HEK293 (cell line): ENCODE data around the gene METAP1D.

Experiments
- CTCF ChIA-PET: fragments of 350-600 bp; formaldehyde crosslinking; extraction: SDS; loops from one replicate; lab custom pipeline; 2021; ENCODE audit warnings: antibody characterized with exemption; lab: Yijun Ruan, JAX
- POLR2A ChIA-PET: fragments of 300-600 bp; formaldehyde crosslinking; extraction: SDS; loops from one replicate; lab custom pipeline; 2020; ENCODE audit warnings: antibody characterized with exemption, inconsistent platforms; lab: Yijun Ruan, JAX
- H3K27ac ChIP-seq: fragments of 200-500 bp; sonication (Bioruptor generic); 2 replicates; pipeline ENCODE4 v1.5.1; 2014; ENCODE audit warnings: low read depth, low read length, control low read depth, inconsistent platforms; ENCODE audit errors: extremely low read depth
- H3K36me3 ChIP-seq, 2 experiments: fragments of 200-500 bp in 1 of 2; sonication (Bioruptor generic) in 1 of 2; 1 replicate in 1 of 2; 2 replicates in 1 of 2; pipeline ENCODE4 v1.5.1; 2014 to 2017; ENCODE audit warnings: inconsistent platforms in 2 of 2, low read length in 2 of 2; ENCODE audit not compliant: control insufficient read depth in 2 of 2, insufficient read depth in 1 of 2
- H3K4me1 ChIP-seq: fragments of 200-500 bp; sonication (Bioruptor generic); 2 replicates; pipeline ENCODE4 v1.5.1; 2014; ENCODE audit warnings: mild to moderate bottlenecking, low read length, inconsistent platforms; ENCODE audit not compliant: control insufficient read depth, insufficient read depth
- H3K4me3 ChIP-seq: 2 replicates; pipeline ENCODE4 v1.5.1; 2011; ENCODE audit warnings: low read depth, mild to moderate bottlenecking, control low read depth, low read length, moderate library complexity
- H3K9me3 ChIP-seq: fragments of 200-500 bp; sonication (Bioruptor generic); 2 replicates; pipeline ENCODE4 v1.5.1; 2014; ENCODE audit warnings: low read depth, low read length, inconsistent platforms; ENCODE audit not compliant: control insufficient read depth, insufficient read depth
- ATF2 ChIP-seq: fragments of 450-650 bp; formaldehyde crosslinking; IDR thresholded peaks from 2 replicates; pipeline ENCODE4 v1.5.1; 2016; ENCODE audit warnings: missing biosample characterization, missing genetic modification characterization, low read depth
- BCL6B ChIP-seq: fragments of 450-650 bp; formaldehyde crosslinking; IDR thresholded peaks from 2 replicates; pipeline ENCODE4 v1.5.1; 2017; ENCODE audit warnings: missing biosample characterization, missing genetic modification characterization
- ELK4 ChIP-seq: IDR thresholded peaks from 2 replicates; pipeline ENCODE4 v1.6.1; 2011; ENCODE audit warnings: mild to moderate bottlenecking, low read depth, low read length, borderline replicate concordance
- FEZF1 ChIP-seq: fragments of 450-650 bp; formaldehyde crosslinking; IDR thresholded peaks from 2 replicates; pipeline ENCODE4 v1.5.1; 2016; ENCODE audit warnings: missing biosample characterization, missing genetic modification characterization
- PRDM10 ChIP-seq: fragments of 450-650 bp; formaldehyde crosslinking; IDR thresholded peaks from 2 replicates; pipeline ENCODE4 v1.5.1; 2016; ENCODE audit warnings: missing biosample characterization, missing genetic modification characterization
- TCF7L2 ChIP-seq: IDR thresholded peaks from 2 replicates; pipeline ENCODE4 v1.6.1; 2011; ENCODE audit warnings: low read depth, mild to moderate bottlenecking, inconsistent platforms, low read length, moderate library complexity, borderline replicate concordance
- ZBTB11 ChIP-seq: fragments of 450-650 bp; formaldehyde crosslinking; conservative IDR thresholded peaks from 2 replicates; pipeline ENCODE4 v1.5.1; 2016; ENCODE audit warnings: low read depth, missing biosample characterization, missing genetic modification characterization
- ZBTB26 ChIP-seq: fragments of 450-650 bp; formaldehyde crosslinking; optimal IDR thresholded peaks from 2 replicates; pipeline ENCODE3; 2016; ENCODE audit warnings: missing biosample characterization, mild to moderate bottlenecking, missing genetic modification characterization
- ZIC2 ChIP-seq: fragments of 450-650 bp; formaldehyde crosslinking; IDR thresholded peaks from 2 replicates; pipeline ENCODE4 v1.5.1; 2016; ENCODE audit warnings: missing biosample characterization, missing genetic modification characterization
- ZNF140 ChIP-seq: fragments of 450-650 bp; formaldehyde crosslinking; IDR thresholded peaks from 2 replicates; pipeline ENCODE4 v1.5.1; 2016; ENCODE audit warnings: missing biosample characterization, missing genetic modification characterization
- ZNF157 ChIP-seq: fragments of 450-650 bp; formaldehyde crosslinking; IDR thresholded peaks from 2 replicates; pipeline ENCODE4 v1.5.1; 2016; ENCODE audit warnings: missing biosample characterization, missing genetic modification characterization
- ZNF24 ChIP-seq: fragments of 450-650 bp; formaldehyde crosslinking; IDR thresholded peaks from 2 replicates; pipeline ENCODE4 v1.5.1; 2016; ENCODE audit warnings: missing biosample characterization, missing genetic modification characterization
- ZNF266 ChIP-seq: fragments of 450-650 bp; formaldehyde crosslinking; IDR thresholded peaks from 2 replicates; pipeline ENCODE4 v1.5.1; 2016; ENCODE audit warnings: missing biosample characterization, missing genetic modification characterization, low read depth
- ZNF394 ChIP-seq: fragments of 450-650 bp; formaldehyde crosslinking; IDR thresholded peaks from 2 replicates; pipeline ENCODE4 v1.5.1; 2016; ENCODE audit warnings: missing biosample characterization, missing genetic modification characterization, mild to moderate bottlenecking, moderate library complexity, borderline replicate concordance
- ZNF426 ChIP-seq: fragments of 450-650 bp; formaldehyde crosslinking; IDR thresholded peaks from 2 replicates; pipeline ENCODE4 v1.5.1; 2017; ENCODE audit warnings: missing biosample characterization, missing genetic modification characterization, mild to moderate bottlenecking, inconsistent platforms, moderate library complexity
- ZNF510 ChIP-seq: fragments of 450-650 bp; formaldehyde crosslinking; IDR thresholded peaks from 2 replicates; pipeline ENCODE4 v1.5.1; 2018; ENCODE audit warnings: mild to moderate bottlenecking, missing genetic modification characterization, missing biosample characterization; ENCODE audit not compliant: insufficient replicate concordance
- ZNF555 ChIP-seq: fragments of 450-650 bp; formaldehyde crosslinking; conservative IDR thresholded peaks from 2 replicates; pipeline ENCODE4 v1.5.1; 2017; ENCODE audit warnings: missing biosample characterization, mild to moderate bottlenecking, missing genetic modification characterization, inconsistent platforms
- ZNF558 ChIP-seq: fragments of 450-650 bp; formaldehyde crosslinking; IDR thresholded peaks from 2 replicates; pipeline ENCODE4 v1.5.1; 2016; ENCODE audit warnings: missing biosample characterization, missing genetic modification characterization
- ZNF560 ChIP-seq: fragments of 450-650 bp; formaldehyde crosslinking; IDR thresholded peaks from 2 replicates; pipeline ENCODE4 v1.5.1; 2017; ENCODE audit warnings: missing biosample characterization, missing genetic modification characterization, borderline replicate concordance
- ZNF610 ChIP-seq: fragments of 450-650 bp; formaldehyde crosslinking; IDR thresholded peaks from 2 replicates; pipeline ENCODE4 v1.5.1; 2016; ENCODE audit warnings: missing biosample characterization, missing genetic modification characterization, borderline replicate concordance
- ZNF704 ChIP-seq: fragments of 450-650 bp; formaldehyde crosslinking; IDR thresholded peaks from 2 replicates; pipeline ENCODE4 v1.5.1; 2016; ENCODE audit warnings: missing biosample characterization, missing genetic modification characterization
- ZXDB ChIP-seq: fragments of 450-650 bp; formaldehyde crosslinking; IDR thresholded peaks from 2 replicates; pipeline ENCODE4 v1.5.1; 2016; ENCODE audit warnings: missing biosample characterization, missing genetic modification characterization

METAP1D gene

GRCh38 chr2:172109988-172110811 is 110.4 kb downstream of the METAP1D start:
- no peaks in the 10 kb centered on the region for H3K9me3 ChIP-seq
- CTCF ChIA-PET = no interaction called here
- no peak overlapping the region for H3K4me3 ChIP-seq
- no peaks in the 10 kb centered on the region for H3K4me1 ChIP-seq
- H3K36me3 ChIP-seq = no peaks in the 10 kb centered on the region
- POLR2A ChIA-PET = no interaction called here
- H3K27ac ChIP-seq = no peak overlapping the region
- peak; percentile 64 for TF ChIP-seq ZBTB11 (tag by site-specific recombination)
- no peak for TF ChIP-seq ZIC2
- 0 out of 2 replicates have a peak, but pooled peaks have one; percentile 39 for TF ChIP-seq ZXDB (tag by site-specific recombination)
- TF ChIP-seq ZNF555 (tag by site-specific recombination) = peak; percentile 66; the same call in 1 of the 2 replicates
- TF ChIP-seq ZNF704 (tag by site-specific recombination) = no peak
- no peak for TF ChIP-seq FEZF1 (tag by site-specific recombination)
- no peak for TF ChIP-seq ATF2
- TF ChIP-seq ZNF510 (tag by site-specific recombination) = peak; percentile 43
- TF ChIP-seq ZNF140 (tag by site-specific recombination) = peak; percentile 74; the same call in 1 of the 2 replicates
- TF ChIP-seq ZNF426 (tag by site-specific recombination) = peak; percentile 72
- no peak for TF ChIP-seq ZNF24 (tag by site-specific recombination)
- TF ChIP-seq ZNF558 (tag by site-specific recombination) = peak; percentile 70; the same call in 1 of the 2 replicates
- peak; percentile 87 for TF ChIP-seq ZNF394
- no peak for TF ChIP-seq ELK4
- TF ChIP-seq ZNF266 (tag by site-specific recombination) = no peak
- no peak for TF ChIP-seq ZBTB26 (tag by site-specific recombination)
- no peak for TF ChIP-seq ZNF157 (tag by site-specific recombination)
- TF ChIP-seq ZNF560 (tag by site-specific recombination) = no peak
- TF ChIP-seq PRDM10 = no peak
- no peak for TF ChIP-seq BCL6B (tag by site-specific recombination)
- TF ChIP-seq ZNF610 (tag by site-specific recombination) = no peak
- no peak for TF ChIP-seq TCF7L2
